ENCODE results near the gene CD1E.

CD1E gene

GRCh38 chr1:158335213-158335532 is 18.5 kb upstream of the CD1E start:
- TF ChIP-seq REST (IDR thresholded peaks at IDR 0.05; ENCODE audit: insufficient read depth in 1 of 2, low read depth in 2 of 2, low read length in 2 of 2): no peak
- TF ChIP-seq POLR2AphosphoS5 (IDR thresholded peaks at IDR 0.05; ENCODE audit: low read depth, low read length): no peak

- TF ChIP-seq TAF1 (IDR thresholded peaks at IDR 0.05; ENCODE audit: borderline replicate concordance, insufficient read depth, low read length) (no peak), FOXP2 (optimal IDR thresholded peaks at IDR 0.05; ENCODE audit: borderline replicate concordance, extremely low read depth, extremely low read length, insufficient read depth) (no peak), POLR2AphosphoS5 (IDR thresholded peaks at IDR 0.05; ENCODE audit: low read depth, low read length) (no peak), REST (IDR thresholded peaks at IDR 0.05; ENCODE audit: insufficient read depth in 1 of 2, low read depth in 2 of 2, low read length in 2 of 2) (no peak), SIN3A (IDR thresholded peaks at IDR 0.05; ENCODE audit: borderline replicate concordance, insufficient read depth, low read length) (no peak)
Measured at GRCh38 chr1:158354255-158354654, 561 bp downstream of the CD1E start.

GRCh38 chr1:158355773-158356285 is 2.1 kb downstream of the CD1E start:
- TF ChIP-seq SIN3A (IDR thresholded peaks at IDR 0.05; ENCODE audit: borderline replicate concordance, insufficient read depth, low read length) (no peak), FOXP2 (optimal IDR thresholded peaks at IDR 0.05; ENCODE audit: borderline replicate concordance, extremely low read depth, extremely low read length, insufficient read depth) (no peak), TAF1 (IDR thresholded peaks at IDR 0.05; ENCODE audit: borderline replicate concordance, insufficient read depth, low read length) (no peak), REST (IDR thresholded peaks at IDR 0.05; ENCODE audit: insufficient read depth in 1 of 2, low read depth in 2 of 2, low read length in 2 of 2) (no peak), POLR2AphosphoS5 (IDR thresholded peaks at IDR 0.05; ENCODE audit: low read depth, low read length) (no peak)

GRCh38 chr1:158356616-158357015 is 2.9 kb downstream of the CD1E start:
- no peak for TF ChIP-seq FOXP2 (optimal IDR thresholded peaks at IDR 0.05; ENCODE audit: borderline replicate concordance, extremely low read depth, extremely low read length, insufficient read depth)
- no peak for TF ChIP-seq SIN3A (IDR thresholded peaks at IDR 0.05; ENCODE audit: borderline replicate concordance, insufficient read depth, low read length)
- TF ChIP-seq TAF1 (IDR thresholded peaks at IDR 0.05; ENCODE audit: borderline replicate concordance, insufficient read depth, low read length): no peak

GRCh38 chr1:158357441-158357840 is 3.7 kb downstream of the CD1E start:
- TF ChIP-seq POLR2AphosphoS5 (IDR thresholded peaks at IDR 0.05; ENCODE audit: low read depth, low read length): no peak

- TF ChIP-seq POLR2AphosphoS5 (IDR thresholded peaks at IDR 0.05; ENCODE audit: low read depth, low read length) (no peak), SIN3A (IDR thresholded peaks at IDR 0.05; ENCODE audit: borderline replicate concordance, insufficient read depth, low read length) (no peak), TAF1 (IDR thresholded peaks at IDR 0.05; ENCODE audit: borderline replicate concordance, insufficient read depth, low read length) (no peak), REST (IDR thresholded peaks at IDR 0.05; ENCODE audit: insufficient read depth in 1 of 2, low read depth in 2 of 2, low read length in 2 of 2) (no peak), FOXP2 (optimal IDR thresholded peaks at IDR 0.05; ENCODE audit: borderline replicate concordance, extremely low read depth, extremely low read length, insufficient read depth) (no peak)
Measured at GRCh38 chr1:158362482-158362881, 8.8 kb downstream of the CD1E start.

All from PFSK-1 (cell line).